Right hindlimb (tissue), 1 donor: ENCODE measurements around the gene TFAP2D.
A peak's percentile ranks its signal among the peaks of the same experiment; 100 is the strongest.

ENCODE experiments used
- DNase-seq: peaks from one replicate; pipeline ENCODE4 v3.0.0-alpha.2; 2018

Gene TFAP2D

GRCh38 chr6:50713226-50713625 is at the start of gene TFAP2D:
Gene TFAP2D, plus strand, starts transcription at chr6:50713526. Its CDS starts 530 bp downstream, at chr6:50714056.
- no peak for DNase-seq

DNA sequence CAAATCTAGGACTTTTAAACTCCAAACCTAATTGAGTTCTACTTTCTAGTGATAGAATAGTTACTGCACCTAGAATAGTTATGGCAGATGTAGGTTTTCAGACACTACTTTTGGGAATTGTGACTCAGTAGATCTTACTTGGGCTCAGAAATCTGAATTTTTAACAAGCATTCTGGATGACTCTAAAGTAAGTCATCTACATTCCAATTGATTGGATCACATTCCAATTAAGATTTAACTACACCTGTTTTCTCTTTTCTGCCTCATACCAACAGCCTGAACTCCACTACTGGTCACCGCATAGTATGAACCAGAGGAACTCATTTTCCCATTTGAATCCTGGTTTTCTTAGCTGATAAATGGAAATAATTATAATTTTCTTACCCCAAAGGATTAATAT is 49.5 kb upstream of the TFAP2D start:
- no peak for DNase-seq

DNA sequence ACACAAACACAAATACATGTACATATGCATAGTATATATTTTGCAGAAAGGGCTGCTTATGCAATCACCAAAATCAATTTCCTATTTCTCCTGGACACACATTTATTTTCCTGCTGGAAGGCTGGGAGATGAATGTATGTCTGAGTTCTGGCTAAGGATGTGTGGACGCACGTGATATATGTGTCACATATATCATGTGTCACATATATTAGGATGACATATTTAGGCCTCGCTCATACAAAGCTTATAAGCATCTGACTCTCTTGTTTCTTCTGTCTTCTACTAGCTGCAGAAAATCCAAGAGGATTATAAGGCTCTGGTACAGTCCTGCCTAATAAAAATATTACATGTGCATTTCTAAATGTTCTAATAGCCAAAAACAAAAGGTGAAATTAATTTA is 47.2 kb upstream of the TFAP2D start:
- no peak for DNase-seq

DNA sequence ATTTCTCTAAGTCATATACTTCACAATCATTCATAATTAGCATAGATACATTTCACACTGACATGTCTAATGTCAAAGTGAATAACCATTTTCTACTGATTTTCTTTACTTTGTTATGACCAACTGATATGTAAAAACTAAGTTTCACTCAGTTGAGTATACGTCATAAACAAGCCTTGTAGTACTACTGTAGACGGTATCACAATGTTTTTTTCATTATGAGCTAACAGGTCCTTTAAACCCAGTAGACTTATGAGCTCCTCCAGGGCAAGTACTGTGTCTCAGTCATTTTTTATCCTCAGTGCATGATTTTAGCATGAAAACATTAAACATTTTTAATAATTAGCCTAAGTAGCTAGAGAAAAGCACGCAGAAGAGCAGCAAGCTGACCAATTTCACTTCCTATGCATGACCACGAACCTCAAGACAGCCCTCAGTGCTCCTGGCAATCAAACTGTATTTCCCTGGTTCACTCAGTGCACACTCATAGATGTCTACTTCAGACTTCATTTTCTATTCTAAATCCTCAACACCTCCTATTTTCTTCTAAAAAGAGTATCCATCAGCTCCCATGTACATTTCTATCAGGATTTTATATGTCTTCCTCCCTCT is 32.0 kb upstream of the TFAP2D start:
- no peak for DNase-seq

- DNase-seq: no peak
Observed at GRCh38 chr6:50689210-50689609, 24.1 kb upstream of the TFAP2D start.

- DNase-seq: no peak
Observed at GRCh38 chr6:50691814-50692495, 21.4 kb upstream of the TFAP2D start.

DNA sequence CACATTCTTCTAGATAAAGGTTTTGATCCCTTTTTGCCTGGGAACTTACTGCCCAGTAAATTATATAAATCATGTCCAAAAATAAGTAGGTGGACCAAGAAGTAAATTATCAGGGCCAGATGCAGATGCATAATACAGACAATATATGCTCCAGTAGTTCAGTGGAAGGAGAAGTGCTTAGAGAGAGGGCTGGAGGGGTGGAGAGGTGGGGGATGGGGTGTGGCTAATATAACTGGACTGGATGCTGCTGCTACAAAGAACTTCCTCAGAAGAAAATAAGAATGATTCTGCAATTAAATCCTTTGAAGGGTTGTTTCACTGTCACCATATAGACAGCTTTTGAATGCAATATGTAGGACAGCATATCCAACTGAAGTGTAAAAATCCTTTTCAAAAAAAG is 14.8 kb upstream of the TFAP2D start:
- no peak for DNase-seq

DNA sequence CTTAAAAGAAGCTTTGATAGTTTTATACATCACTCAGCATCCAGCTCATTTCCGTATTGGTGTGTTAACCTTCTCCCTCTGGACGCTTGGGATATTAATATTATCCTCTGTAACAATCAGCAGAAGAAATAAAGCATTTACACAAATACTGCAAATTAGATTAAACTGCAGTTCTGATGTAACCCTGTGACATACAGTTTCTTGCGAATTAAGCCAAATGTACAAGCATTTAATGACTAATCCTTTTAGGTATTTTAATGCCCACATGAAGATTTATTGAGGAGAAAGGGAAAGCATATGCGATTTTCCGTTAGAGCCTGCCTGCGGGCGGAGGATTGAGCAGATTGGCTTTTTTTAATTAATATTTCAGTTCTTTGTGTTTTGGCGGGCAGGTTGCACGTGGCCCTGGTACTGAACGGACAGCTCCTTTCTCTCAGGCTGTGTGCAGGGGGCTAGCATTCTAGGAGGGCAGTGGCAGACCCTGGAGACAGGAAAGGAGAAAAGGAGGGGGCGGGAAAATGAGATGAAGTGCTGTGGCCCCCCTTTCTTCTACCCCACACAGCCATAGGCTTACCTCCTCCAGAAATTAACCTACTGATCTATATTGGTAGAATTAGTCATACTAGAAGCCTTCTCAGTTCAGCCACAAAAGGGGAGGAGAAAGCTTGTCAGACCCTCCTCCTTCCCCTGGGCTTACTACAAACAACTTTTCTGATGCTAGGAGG is 14.1 kb upstream of the TFAP2D start:
- no peak for DNase-seq

- DNase-seq: no peak
Observed at GRCh38 chr6:50706575-50706974, 6.8 kb upstream of the TFAP2D start.

DNA sequence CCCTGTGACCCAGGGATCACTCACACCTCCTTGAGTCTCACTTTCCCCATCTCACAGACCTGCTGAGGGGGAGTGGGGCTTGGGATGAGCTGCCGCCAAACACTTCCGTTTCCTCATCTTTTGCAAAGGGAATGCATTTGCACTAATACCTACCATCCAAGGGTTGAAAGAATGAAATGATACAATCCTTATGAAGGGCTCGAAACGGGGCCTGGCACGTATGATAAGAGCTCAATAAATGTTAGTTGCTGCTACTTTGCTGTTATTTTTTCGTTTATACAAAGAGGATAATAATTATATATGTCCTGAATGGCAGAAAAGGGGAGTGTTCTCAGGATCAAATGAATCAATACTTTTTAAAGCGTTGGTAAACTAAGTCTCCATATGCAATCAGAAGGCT is 6.1 kb upstream of the TFAP2D start:
- DNase-seq: no peak

DNA sequence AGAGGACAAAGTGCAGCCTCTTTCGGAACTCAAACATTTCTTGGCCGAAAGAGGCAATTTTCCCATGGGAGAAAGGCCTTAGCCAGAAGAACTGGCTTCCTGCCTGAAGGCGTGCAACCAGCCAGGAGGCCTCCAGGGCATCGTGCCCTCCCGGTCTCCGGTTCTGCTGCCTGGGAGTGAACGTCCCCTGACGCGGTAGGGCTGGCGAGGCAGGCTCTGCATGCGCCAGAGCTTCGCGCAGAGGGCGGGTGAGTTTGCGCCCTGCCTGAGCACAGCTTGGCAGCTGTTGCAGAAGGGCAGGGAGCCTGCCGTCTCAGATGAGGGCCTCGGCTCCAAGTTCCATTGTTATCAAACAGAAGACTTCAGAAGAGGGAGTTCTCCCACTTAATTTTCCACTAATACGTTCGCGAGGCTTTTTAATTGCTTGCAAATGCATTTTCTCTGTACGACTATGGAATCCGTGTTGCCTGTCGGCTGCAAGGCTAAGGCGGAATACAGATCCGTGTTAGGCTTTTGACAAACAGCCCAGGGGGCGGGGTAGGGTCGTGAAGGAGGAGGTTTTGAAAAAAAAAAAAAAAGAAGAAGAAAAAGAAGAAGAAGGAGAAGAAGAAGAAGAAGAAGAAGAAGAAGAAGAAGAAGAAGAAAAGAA is 5.5 kb upstream of the TFAP2D start:
- no peak for DNase-seq

DNA sequence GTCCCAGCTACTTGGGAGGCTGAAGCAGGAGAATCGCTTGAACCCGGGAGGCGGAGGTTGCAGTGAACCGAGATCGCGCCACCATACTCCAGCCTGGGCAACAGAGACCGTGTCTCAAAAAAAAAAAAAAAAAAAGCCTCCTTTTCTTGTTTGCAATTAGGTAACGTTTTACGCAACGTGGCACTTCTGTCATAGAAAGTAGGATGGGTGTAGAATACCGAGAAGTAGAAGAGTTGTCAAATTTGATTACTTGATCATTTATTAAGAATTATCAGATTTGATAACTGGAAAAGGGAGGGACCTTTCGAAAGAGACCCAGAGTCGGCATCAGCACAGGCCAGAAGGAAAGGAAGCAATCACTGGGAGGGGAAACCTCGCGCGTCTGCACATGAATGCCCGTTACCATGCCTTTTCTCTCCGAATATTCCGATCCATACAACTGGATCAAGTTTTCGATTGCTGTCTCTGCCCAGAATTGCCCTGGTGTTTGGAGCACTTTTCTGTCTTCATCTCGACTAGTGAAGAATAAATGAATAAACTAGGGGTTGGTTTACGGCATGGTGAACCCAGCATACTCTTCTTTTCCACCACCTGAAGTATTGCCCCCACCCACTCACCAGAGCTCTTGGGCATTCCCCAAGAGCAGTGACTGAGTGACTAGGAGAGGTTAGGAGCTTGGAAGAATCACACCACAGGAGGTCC is 4.5 kb upstream of the TFAP2D start:
- DNase-seq: no peak

DNA sequence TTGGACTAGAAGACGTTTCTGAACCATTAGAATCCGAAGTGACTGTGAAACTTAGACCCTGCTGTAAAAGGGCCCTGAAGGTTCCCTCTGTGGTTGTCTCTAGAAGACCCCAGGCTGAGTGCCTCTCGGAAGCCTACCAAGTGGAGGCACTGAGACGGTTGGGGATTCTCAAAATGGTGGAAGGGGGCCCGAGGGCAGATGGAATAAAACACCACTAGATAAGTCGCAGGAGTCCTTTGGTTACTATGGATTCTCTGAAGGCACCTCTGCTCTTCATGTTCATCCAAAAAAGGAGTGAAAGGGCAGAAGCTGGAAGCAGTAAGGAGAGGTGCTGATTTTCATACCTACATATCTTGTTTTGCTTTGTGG is 4.0 kb upstream of the TFAP2D start:
- no peak for DNase-seq

GRCh38 chr6:50711686-50712085 is 1.6 kb upstream of the TFAP2D start:
- no peak for DNase-seq

- DNase-seq: no peak
Observed at GRCh38 chr6:50712291-50712690, 1.0 kb upstream of the TFAP2D start.

- DNase-seq: no peak
Observed at GRCh38 chr6:50713977-50714486, 706 bp downstream of the TFAP2D start.

GRCh38 chr6:50714487-50715379 is 1.4 kb downstream of the TFAP2D start:
- no peak for DNase-seq

GRCh38 chr6:50716899-50717509 is 3.7 kb downstream of the TFAP2D start:
- DNase-seq: no peak

DNA sequence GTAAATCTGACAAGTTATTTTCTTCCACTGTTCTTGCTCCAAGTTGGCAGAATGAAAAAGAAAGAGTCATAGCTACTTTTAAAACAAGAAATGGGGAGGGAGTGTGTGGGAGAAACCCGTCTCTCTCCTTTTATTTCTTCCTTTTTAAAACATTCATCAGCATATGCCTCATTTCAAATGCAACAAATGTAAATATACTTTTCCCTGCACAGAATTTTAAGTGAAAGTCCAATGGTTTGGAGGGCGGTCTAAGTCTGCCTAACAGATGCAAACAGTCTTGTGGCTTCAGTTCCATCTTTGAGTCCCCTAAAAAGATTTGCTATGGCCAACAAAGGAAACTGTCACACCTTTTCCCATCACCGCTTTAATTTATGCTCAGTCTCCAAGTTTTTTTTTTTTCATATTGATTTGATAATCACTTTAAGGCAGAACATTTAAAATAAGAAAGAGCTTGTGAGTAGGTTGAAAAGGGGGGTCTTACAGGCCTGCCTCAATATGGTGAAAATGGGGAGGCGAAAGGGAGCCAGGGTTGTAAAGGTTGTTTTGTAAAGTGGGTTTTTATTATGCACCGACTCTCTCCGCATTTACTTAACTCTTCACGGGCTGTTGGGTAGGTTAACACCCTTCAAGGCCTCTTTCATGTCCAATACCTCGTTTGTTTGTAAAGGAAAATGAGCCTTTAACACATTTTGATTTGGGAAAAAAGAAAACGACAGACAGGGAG is 4.6 kb downstream of the TFAP2D start:
- DNase-seq: no peak

- no peak for DNase-seq
Observed at GRCh38 chr6:50718566-50718965, 5.2 kb downstream of the TFAP2D start.

DNA sequence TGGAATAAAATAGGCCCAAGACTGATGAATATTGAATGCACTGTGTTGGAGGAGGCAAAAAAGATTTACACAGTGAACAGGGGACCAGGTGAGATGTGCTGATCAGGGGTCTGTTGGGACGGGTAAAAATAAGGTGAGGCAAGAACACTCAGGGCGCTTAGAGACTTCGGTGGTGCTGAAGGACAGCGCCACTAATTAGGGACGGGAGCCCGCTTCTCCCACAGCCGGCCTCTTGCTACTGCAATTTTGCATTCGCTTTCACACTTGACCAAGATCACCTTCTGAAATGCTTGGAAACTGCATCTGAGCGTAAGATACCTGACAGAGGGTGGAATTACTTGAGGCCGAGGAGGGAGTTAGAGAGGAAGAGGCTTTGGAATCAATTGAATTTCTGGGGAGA is 7.3 kb downstream of the TFAP2D start:
- peak; percentile 27 for DNase-seq
